GM23338 (cell line): ENCODE measurements around the gene SLK.

Experiments
- EZH2 ChIP-seq: fragments of 200-600 bp; sonication (generic); IDR thresholded peaks from one replicate; pipeline ENCODE4 v1.8.0; 2017; ENCODE audit warnings: antibody characterized with exemption, mild to moderate bottlenecking, low read depth; ENCODE audit not compliant: unreplicated experiment
- NANOG ChIP-seq: IDR thresholded peaks from 2 replicates; pipeline ENCODE4 v1.6.1; 2016; ENCODE audit warnings: antibody characterized with exemption, borderline replicate concordance
- POLR2AphosphoS5 ChIP-seq: IDR thresholded peaks from 2 replicates; pipeline ENCODE4 v1.6.1; 2016; ENCODE audit warnings: antibody characterized with exemption, low read depth
- REST ChIP-seq: IDR thresholded peaks from one replicate; pipeline ENCODE4 v1.6.1; 2018; ENCODE audit warnings: antibody characterized with exemption; ENCODE audit not compliant: unreplicated experiment
- TF ChIP-seq, protein P1 (sequence below), 2 experiments: fragments of 200-600 bp in 1 of 2; sonication (generic) in 1 of 2; conservative IDR thresholded peaks; 2 replicates each; pipeline versions ENCODE4 v1.5.1 to v1.6.1; 2016 to 2017; ENCODE audit warnings: antibody characterized with exemption in 2 of 2, low read depth in 2 of 2, mild to moderate bottlenecking in 2 of 2, moderate library complexity in 1 of 2
- TF ChIP-seq, protein P2 (sequence below): IDR thresholded peaks from 2 replicates; pipeline ENCODE4 v1.6.1; 2016; ENCODE audit warnings: antibody characterized with exemption

DNA sequence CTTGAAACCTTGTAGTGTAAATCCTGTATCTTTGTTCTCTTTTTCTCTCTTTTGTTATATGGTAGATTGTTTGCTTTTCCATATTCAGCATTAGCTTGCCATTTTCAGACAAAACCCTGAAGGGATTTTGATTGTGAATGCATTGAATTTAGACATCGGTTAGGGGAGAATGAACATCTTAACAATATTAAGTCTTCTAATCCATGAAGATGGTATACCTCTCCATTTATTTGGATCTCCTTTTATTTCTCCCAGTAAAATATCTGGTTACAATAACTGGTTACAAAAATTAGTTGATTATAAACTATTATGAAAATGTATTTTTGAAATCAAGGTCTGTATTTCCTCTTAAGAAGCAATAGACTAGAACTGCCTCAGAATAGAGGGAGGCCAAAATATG lies 12.4 kb upstream of the SLK start:
- TF ChIP-seq NANOG (no peak), EZH2 (no peak), POLR2AphosphoS5 (no peak), REST (no peak)
- TF ChIP-seq, protein P1, sequence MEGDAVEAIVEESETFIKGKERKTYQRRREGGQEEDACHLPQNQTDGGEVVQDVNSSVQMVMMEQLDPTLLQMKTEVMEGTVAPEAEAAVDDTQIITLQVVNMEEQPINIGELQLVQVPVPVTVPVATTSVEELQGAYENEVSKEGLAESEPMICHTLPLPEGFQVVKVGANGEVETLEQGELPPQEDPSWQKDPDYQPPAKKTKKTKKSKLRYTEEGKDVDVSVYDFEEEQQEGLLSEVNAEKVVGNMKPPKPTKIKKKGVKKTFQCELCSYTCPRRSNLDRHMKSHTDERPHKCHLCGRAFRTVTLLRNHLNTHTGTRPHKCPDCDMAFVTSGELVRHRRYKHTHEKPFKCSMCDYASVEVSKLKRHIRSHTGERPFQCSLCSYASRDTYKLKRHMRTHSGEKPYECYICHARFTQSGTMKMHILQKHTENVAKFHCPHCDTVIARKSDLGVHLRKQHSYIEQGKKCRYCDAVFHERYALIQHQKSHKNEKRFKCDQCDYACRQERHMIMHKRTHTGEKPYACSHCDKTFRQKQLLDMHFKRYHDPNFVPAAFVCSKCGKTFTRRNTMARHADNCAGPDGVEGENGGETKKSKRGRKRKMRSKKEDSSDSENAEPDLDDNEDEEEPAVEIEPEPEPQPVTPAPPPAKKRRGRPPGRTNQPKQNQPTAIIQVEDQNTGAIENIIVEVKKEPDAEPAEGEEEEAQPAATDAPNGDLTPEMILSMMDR (conservative IDR thresholded peaks at IDR 0.05; ENCODE audit: low read depth in 2 of 2): no peak
- TF ChIP-seq, protein P2, sequence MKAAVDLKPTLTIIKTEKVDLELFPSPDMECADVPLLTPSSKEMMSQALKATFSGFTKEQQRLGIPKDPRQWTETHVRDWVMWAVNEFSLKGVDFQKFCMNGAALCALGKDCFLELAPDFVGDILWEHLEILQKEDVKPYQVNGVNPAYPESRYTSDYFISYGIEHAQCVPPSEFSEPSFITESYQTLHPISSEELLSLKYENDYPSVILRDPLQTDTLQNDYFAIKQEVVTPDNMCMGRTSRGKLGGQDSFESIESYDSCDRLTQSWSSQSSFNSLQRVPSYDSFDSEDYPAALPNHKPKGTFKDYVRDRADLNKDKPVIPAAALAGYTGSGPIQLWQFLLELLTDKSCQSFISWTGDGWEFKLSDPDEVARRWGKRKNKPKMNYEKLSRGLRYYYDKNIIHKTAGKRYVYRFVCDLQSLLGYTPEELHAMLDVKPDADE: no peak
